GM11168 (cell line): Measurements from ENCODE around the gene SORT1.

Source experiments
- in situ Hi-C: fragments of 300-500 bp; cut with MboI; formaldehyde crosslinking; loops from one replicate; pipeline ENCODE4 v1.12.0; 2022; ENCODE audit warnings: low sequenced_read_pairs; ENCODE audit not compliant: unreplicated experiment

The SORT1 gene

GRCh38 chr1:109265741-109266330 is 131.9 kb downstream of the SORT1 start:
- in situ Hi-C loops = no loop called here

- in situ Hi-C loops = no loop called here
These were observed 132.7 kb downstream of the SORT1 start for GRCh38 chr1:109265016-109265415.

GRCh38 chr1:109264379-109264755 is 133.4 kb downstream of the SORT1 start:
- in situ Hi-C loops = no loop called here

- in situ Hi-C loops = no loop called here
These were observed 133.9 kb downstream of the SORT1 start for GRCh38 chr1:109263597-109264378.

GRCh38 chr1:109263234-109263596 is 134.5 kb downstream of the SORT1 start:
- in situ Hi-C loops = no loop called here

GRCh38 chr1:109262231-109263055 is 135.3 kb downstream of the SORT1 start:
- in situ Hi-C loops = no loop called here

- in situ Hi-C loops = no loop called here
These were observed 136.1 kb downstream of the SORT1 start for GRCh38 chr1:109261578-109261977.

- in situ Hi-C loops = no loop called here
These were observed 136.7 kb downstream of the SORT1 start for GRCh38 chr1:109261006-109261405.

GRCh38 chr1:109259674-109260557 is 137.8 kb downstream of the SORT1 start:
- in situ Hi-C loops = no loop called here
